ENCODE measurements around the gene CNTN5. TPM values are rescaled to one million over a fixed set of nuclear protein-coding genes. Genes with fewer than 3 reads are reported as not detected.

The CNTN5 gene
- total RNA-seq, 1 donor from 2014 or later, result not detected

- no peaks in the 10 kb centered on the region for H3K4me1 Mint-ChIP-seq (ENCODE audit: low read depth)
- H3K27ac Mint-ChIP-seq (ENCODE audit: unreplicated experiment), result no peak overlapping the region
- no peaks in the 10 kb centered on the region for H3K9me3 Mint-ChIP-seq (ENCODE audit: low read depth)
- TF ChIP-seq CTCF (IDR thresholded peaks at IDR 0.05), result no peak
- no peak for DNase-seq (ENCODE audit: low spot score)
- no peak overlapping the region for H3K4me3 Mint-ChIP-seq (ENCODE audit: unreplicated experiment)
- H3K27me3 Mint-ChIP-seq (ENCODE audit: low read depth), result peaks cover 33% of the 10 kb centered on the region
- no peaks in the 10 kb centered on the region for H3K36me3 Mint-ChIP-seq (ENCODE audit: low read depth)
Measured at GRCh38 chr11:99535406-99535805, 514.7 kb downstream of the CNTN5 start.

GRCh38 chr11:99535819-99536218 lies 515.1 kb downstream of the CNTN5 start:
- peaks cover 33% of the 10 kb centered on the region for H3K27me3 Mint-ChIP-seq (ENCODE audit: low read depth)
- no peaks in the 10 kb centered on the region for H3K9me3 Mint-ChIP-seq (ENCODE audit: low read depth)
- H3K27ac Mint-ChIP-seq (ENCODE audit: unreplicated experiment), result no peak overlapping the region
- H3K4me3 Mint-ChIP-seq (ENCODE audit: unreplicated experiment), result no peak overlapping the region
- no peaks in the 10 kb centered on the region for H3K36me3 Mint-ChIP-seq (ENCODE audit: low read depth)
- no peak for DNase-seq (ENCODE audit: low spot score)
- no peak for TF ChIP-seq CTCF (IDR thresholded peaks at IDR 0.05)
- H3K4me1 Mint-ChIP-seq (ENCODE audit: low read depth), result no peaks in the 10 kb centered on the region

- H3K27me3 Mint-ChIP-seq (ENCODE audit: low read depth), result peaks cover 38% of the 10 kb centered on the region
- DNase-seq (ENCODE audit: low spot score), result no peak
- H3K36me3 Mint-ChIP-seq (ENCODE audit: low read depth), result no peaks in the 10 kb centered on the region
- H3K4me3 Mint-ChIP-seq (ENCODE audit: unreplicated experiment), result no peak overlapping the region
- H3K4me1 Mint-ChIP-seq (ENCODE audit: low read depth), result no peaks in the 10 kb centered on the region
- TF ChIP-seq CTCF (IDR thresholded peaks at IDR 0.05), result no peak
- H3K9me3 Mint-ChIP-seq (ENCODE audit: low read depth), result no peaks in the 10 kb centered on the region
- no peak overlapping the region for H3K27ac Mint-ChIP-seq (ENCODE audit: unreplicated experiment)
Measured at GRCh38 chr11:99537681-99538080, 516.9 kb downstream of the CNTN5 start.

- peaks cover 2% of the 10 kb centered on the region for H3K9me3 Mint-ChIP-seq (ENCODE audit: low read depth)
- peaks cover 30% of the 10 kb centered on the region for H3K27me3 Mint-ChIP-seq (ENCODE audit: low read depth)
- no peak overlapping the region for H3K27ac Mint-ChIP-seq (ENCODE audit: unreplicated experiment)
- no peak overlapping the region for H3K4me3 Mint-ChIP-seq (ENCODE audit: unreplicated experiment)
- TF ChIP-seq CTCF (IDR thresholded peaks at IDR 0.05), result no peak
- H3K36me3 Mint-ChIP-seq (ENCODE audit: low read depth), result no peaks in the 10 kb centered on the region
- no peak for DNase-seq (ENCODE audit: low spot score)
- no peaks in the 10 kb centered on the region for H3K4me1 Mint-ChIP-seq (ENCODE audit: low read depth)
Measured at GRCh38 chr11:99545616-99546015, 524.9 kb downstream of the CNTN5 start.

GRCh38 chr11:99548264-99548663 lies 527.5 kb downstream of the CNTN5 start:
- Mint-ChIP-seq H3K36me3 (ENCODE audit: low read depth) (no peaks in the 10 kb centered on the region), H3K27ac (ENCODE audit: unreplicated experiment) (no peak overlapping the region), H3K9me3 (ENCODE audit: low read depth) (peaks cover 2% of the 10 kb centered on the region), H3K27me3 (ENCODE audit: low read depth) (peaks cover 22% of the 10 kb centered on the region), H3K4me1 (ENCODE audit: low read depth) (no peaks in the 10 kb centered on the region), H3K4me3 (ENCODE audit: unreplicated experiment) (no peak overlapping the region)
- TF ChIP-seq CTCF (IDR thresholded peaks at IDR 0.05), result no peak
- no peak for DNase-seq (ENCODE audit: low spot score)

Measured in chondrocyte (in vitro differentiated cells).